NCI-H748 treated with DMSO at 0.1 percent for 48 hours (cell line): ENCODE data around the gene USO1.
"Not testable (repeated sequence)": the region's sequence is repeated elsewhere in the genome, so short reads cannot be mapped to it uniquely, and the experiment has no call there.

Experiments
- DNase-seq: peaks from one replicate; lab custom pipeline; 2025; lab: John Stamatoyannopoulos, UW

The USO1 gene, protein sequence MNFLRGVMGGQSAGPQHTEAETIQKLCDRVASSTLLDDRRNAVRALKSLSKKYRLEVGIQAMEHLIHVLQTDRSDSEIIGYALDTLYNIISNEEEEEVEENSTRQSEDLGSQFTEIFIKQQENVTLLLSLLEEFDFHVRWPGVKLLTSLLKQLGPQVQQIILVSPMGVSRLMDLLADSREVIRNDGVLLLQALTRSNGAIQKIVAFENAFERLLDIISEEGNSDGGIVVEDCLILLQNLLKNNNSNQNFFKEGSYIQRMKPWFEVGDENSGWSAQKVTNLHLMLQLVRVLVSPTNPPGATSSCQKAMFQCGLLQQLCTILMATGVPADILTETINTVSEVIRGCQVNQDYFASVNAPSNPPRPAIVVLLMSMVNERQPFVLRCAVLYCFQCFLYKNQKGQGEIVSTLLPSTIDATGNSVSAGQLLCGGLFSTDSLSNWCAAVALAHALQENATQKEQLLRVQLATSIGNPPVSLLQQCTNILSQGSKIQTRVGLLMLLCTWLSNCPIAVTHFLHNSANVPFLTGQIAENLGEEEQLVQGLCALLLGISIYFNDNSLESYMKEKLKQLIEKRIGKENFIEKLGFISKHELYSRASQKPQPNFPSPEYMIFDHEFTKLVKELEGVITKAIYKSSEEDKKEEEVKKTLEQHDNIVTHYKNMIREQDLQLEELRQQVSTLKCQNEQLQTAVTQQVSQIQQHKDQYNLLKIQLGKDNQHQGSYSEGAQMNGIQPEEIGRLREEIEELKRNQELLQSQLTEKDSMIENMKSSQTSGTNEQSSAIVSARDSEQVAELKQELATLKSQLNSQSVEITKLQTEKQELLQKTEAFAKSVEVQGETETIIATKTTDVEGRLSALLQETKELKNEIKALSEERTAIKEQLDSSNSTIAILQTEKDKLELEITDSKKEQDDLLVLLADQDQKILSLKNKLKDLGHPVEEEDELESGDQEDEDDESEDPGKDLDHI

GRCh38 chr4:75724066-75724866, at the start of gene USO1:
Gene USO1, plus strand, starts transcription at chr4:75724577. Its CDS starts 243 bp downstream, at chr4:75724820.
- peak; percentile 92 for DNase-seq

- no peak for DNase-seq
These were observed 49.3 kb upstream of the USO1 start for GRCh38 chr4:75675004-75675531.

DNA sequence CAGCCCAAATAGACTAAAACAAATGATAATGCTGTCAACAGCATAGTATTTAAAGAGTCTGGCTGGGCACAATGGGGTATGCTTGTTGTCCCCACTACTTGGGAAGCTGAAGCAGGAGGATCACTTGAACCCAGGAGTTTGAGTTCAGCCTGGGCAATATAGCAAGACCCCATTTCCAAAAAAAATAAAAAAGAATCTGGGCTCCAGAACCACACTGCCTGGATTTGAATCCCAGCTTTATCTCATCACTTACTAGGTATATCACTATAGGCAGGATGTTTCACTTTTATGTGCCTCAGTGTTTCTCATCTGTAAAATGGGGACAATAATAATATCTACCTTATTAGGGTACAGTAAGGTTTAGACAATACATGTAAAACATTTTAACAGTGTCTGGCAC, 45.9 kb upstream of the USO1 start:
- DNase-seq = no peak

GRCh38 chr4:75678965-75679364, 45.4 kb upstream of the USO1 start:
- DNase-seq = no peak

GRCh38 chr4:75679876-75680575, 44.4 kb upstream of the USO1 start:
- DNase-seq = no peak

- no peak for DNase-seq
These were observed 40.8 kb upstream of the USO1 start for GRCh38 chr4:75683482-75684155.

- DNase-seq = no peak
These were observed 38.7 kb upstream of the USO1 start for GRCh38 chr4:75685546-75686189.

GRCh38 chr4:75686346-75686745, 38.0 kb upstream of the USO1 start:
- no peak for DNase-seq

DNA sequence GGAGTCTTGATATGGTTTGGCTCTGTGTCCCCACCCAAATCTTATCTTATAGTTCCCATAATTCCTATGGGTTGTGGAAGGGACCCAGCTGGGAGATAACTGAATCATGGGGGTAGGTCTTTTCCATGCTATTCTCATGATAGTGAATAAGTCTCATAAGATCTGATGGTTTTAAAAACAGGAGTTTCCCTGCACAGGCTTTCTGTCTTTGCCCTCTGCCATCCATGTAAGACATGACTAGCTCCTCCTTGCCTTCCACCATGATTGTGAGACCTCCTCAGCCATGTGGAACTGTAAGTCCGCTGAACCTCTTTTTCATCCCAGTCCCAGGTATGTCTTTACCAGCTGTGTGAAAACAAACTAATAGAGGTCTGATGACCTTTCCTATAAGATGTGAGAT, 37.3 kb upstream of the USO1 start:
- DNase-seq = not testable (repeated sequence)

- not testable (repeated sequence) for DNase-seq
These were observed 32.3 kb upstream of the USO1 start for GRCh38 chr4:75692066-75692465.

- no peak for DNase-seq
These were observed 28.3 kb upstream of the USO1 start for GRCh38 chr4:75696071-75696470.

DNA sequence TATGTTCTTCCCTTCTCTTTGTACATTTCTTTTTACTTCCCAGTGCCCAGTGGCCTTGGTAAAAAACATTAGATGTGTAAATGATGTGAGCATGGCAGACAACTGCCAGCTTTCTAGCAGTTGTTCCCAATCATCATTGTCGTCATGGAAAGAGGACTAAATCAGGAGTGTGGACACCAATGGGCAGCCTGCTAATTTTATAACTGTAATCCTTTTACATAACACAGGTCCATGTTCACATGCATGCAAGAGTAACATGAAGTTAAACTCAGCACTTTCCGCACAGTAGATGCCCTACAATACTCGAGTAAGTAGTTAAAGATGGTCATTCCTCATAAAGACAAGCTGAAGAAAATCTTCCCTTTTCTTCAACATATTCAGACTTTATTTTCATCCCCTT, 27.8 kb upstream of the USO1 start:
- DNase-seq = no peak

DNA sequence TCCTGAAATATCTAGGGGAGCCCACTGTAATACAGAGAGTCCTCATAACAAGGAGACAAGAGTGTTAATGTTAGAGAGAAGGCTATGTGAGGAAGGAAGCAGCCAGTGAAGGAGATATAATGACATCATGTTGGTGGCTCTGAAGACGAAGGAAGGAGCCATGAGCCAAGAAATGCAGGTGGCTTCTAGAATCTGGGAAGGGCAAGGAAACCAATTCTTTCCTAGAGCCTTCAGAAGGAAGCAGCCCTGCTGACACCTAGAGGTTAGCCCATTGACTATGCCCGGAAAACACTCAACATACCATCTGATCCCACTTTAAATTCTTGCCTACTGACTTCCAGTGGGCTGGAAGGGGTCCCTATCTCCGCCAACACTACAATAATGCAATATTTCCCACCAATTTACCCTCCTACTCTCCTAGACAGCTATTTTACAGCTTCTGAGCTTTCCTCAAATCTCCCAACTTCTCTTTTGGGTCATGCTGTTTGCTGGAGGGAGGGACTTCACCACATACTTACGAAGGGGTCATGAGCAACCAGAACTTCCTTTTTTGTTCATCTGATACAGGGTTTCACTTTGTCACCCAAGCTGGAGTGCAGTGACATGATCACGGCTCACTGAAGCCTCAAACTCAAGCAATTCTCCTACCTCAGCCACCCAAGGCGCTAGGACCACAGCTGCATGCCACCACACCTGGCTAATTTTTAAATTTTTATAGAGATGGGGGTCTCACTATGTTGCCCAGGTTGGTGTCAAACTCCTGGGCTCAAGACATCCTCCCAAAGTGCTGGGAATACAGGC, 26.0 kb upstream of the USO1 start:
- no peak for DNase-seq

DNA sequence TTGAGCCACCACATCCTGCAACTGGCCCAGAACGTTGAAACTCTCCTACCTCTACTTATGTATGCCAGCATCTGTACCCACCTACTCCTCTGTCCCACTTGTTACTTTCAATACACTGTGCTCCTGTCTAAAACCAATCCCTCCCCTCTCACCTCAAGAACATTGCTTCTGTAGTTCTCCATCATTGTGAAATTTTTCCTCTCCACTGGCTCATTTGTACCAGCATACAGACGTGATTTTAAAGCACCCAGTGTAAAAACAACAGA, 25.5 kb upstream of the USO1 start:
- DNase-seq = no peak

DNA sequence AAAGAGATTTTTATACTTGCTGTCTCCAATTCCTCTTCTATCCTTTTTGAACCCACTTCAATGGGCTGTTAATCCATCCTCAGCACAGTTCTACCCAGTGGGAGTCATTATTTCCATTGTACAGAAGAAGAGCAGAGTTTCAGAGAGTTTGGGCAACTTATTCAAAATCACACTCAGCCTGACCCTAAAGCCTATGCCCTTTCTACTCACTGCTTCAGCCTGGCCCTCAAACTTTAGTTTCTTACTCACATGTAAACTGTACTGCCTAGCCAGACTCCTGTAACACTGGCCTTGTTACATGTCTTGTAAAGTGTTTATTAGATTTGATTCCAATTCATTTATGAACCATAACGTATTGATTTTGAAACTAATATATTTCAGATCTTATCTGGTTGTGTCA, 25.1 kb upstream of the USO1 start:
- DNase-seq = no peak

GRCh38 chr4:75702919-75703411, 21.4 kb upstream of the USO1 start:
- no peak for DNase-seq

DNA sequence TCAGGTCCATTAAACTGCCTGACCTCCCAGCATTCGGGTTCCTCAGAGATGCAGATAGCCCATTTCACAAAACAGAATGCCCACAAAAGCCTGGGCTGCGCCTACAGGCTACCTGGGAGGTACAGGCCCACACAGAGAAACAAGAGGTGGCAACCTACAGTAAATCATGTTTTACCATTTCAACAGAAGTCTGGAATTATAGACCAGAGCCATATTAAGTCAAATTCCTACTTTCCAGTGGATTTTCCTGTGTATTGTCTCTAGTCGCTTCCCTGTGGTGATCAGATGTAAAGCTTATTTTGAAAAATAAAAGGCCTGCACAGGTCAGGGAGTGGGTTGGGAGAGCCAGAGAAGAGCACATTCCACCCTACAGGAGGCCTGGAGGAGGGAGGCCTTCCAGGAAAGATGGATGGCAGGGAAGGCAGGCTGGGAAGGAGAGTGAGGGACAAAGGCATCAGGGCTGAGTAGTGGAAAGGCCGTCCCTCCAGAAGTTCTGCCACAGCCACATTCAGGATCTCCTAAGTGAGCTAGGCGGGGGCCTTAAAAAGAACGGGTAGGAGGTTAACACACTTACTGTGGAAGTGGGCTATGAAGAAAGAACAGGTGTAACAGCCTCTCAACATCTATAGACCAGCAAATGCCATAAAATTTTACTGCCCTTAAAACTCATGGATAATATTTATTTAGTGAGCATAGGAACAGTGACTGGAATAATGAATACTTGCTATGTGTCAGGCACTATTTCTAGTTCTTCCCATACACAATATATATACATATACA, 19.0 kb upstream of the USO1 start:
- DNase-seq = no peak

DNA sequence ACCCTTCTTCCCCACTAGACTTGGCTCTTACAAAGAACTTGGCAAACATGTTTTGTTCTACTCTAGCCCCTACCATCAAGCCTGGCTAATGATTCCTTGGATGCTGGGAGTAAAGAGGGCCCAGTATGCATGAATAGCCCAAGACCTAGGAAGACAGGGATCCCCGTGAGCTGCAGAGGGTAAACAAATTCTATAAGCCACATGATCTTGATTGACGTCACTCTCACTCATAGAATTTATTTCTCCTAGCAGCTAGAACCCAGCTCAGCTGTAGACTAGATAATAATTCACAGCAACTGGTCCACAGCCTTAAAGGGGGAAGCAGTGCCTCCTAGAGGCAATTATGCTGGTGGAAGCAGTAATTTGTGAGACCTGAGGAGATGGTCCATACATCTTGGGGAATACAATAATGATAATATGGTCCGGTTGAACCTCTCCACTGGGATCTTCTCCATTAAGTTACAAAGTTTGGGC, 16.1 kb upstream of the USO1 start:
- no peak for DNase-seq
